ENCODE results near the gene DEFB131A.
"Not testable (repeated sequence)": the region's sequence is repeated elsewhere in the genome, so short reads cannot be mapped to it uniquely, and the experiment has no call there.

The DEFB131A gene, protein sequence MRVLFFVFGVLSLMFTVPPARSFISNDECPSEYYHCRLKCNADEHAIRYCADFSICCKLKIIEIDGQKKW

DNA sequence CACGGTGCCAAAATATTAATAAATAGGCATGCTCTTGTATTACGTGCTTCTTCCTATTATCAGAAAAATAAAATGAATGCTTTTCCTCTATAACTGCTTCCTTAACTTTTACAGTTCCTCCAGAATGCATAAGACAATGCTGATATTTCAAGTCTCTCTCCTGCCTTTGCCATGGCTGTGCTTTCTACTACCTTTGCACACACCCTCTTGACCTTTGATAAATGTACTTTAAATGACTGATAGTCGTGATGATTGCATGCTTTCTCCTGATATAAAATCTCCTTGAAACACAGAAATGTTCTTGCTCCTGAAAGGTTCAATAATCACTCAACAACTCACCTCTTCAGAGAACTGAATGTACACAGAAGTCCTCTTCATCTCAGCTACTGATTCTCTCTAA is at the start of gene DEFB131A:
TSS of gene DEFB131A (plus strand) at position 301 of the 400 bp plus-strand sequence. CDS start 120 bp downstream, outside the sequence.
- H3K9me3 ChIP-seq (ENCODE audit: control insufficient read depth in 2 of 2, low read length in 2 of 2); H3K9ac ChIP-seq (ENCODE audit: low read depth in 1 of 2, low read length in 2 of 2); H3K27ac ChIP-seq (ENCODE audit: low read depth in 2 of 2, low read length in 2 of 2); H3K4me3 ChIP-seq (ENCODE audit: low read length in 2 of 2); H3K4me1 ChIP-seq (ENCODE audit: control insufficient read depth in 2 of 2, insufficient read depth in 2 of 2, low read length in 2 of 2); H3K36me3 ChIP-seq (ENCODE audit: control insufficient read depth in 2 of 2, insufficient read depth in 2 of 2, low read length in 2 of 2); H3K27me3 ChIP-seq (ENCODE audit: control insufficient read depth in 2 of 2, insufficient read depth in 2 of 2, low read length in 2 of 2): not testable (repeated sequence)

DNA sequence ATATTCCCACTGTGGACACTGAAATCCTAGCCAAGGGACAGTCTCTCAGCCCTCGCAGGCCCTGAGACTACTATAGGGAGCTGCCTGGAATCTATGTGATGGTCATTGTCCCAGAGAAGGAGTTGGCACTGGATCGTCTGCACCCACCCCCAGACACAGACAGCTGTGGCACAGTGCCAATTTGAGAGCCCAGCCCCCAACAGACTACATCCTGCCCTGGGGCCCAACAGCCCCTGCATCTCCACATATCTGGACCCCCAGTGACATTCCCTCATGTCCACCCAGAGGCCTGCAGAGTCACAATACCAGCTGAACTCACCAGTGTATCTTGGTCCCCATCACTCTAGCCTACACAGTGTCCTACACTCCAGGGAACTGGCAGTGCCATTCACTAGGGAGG is 38.4 kb upstream of the DEFB131A start:
- H3K27me3 ChIP-seq (ENCODE audit: control insufficient read depth in 2 of 2, insufficient read depth in 2 of 2, low read length in 2 of 2); H3K4me3 ChIP-seq (ENCODE audit: low read length in 2 of 2); H3K27ac ChIP-seq (ENCODE audit: low read depth in 2 of 2, low read length in 2 of 2); H3K4me1 ChIP-seq (ENCODE audit: control insufficient read depth in 2 of 2, insufficient read depth in 2 of 2, low read length in 2 of 2); H3K9me3 ChIP-seq (ENCODE audit: control insufficient read depth in 2 of 2, low read length in 2 of 2); H3K36me3 ChIP-seq (ENCODE audit: control insufficient read depth in 2 of 2, insufficient read depth in 2 of 2, low read length in 2 of 2); H3K9ac ChIP-seq (ENCODE audit: low read depth in 1 of 2, low read length in 2 of 2): not testable (repeated sequence)

DNA sequence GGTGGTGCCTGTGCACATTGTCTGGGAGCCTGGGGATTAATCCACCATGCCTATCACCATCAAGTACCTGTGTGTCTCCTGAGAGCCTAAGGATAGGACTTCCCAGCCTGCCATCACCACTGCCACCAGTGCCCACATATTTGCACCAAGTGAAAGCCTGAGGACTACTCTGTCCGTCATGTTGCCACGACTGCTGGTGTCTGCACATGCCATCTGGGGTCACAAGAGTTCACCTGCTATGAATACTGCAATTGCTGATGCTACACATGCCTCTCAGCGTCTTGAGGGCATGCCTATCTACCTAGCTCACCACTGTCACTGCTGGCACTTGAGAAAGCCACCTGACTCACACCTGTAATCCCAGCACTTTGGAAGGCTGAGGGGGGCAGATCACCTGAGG is 37.7 kb upstream of the DEFB131A start:
- H3K4me3 ChIP-seq (ENCODE audit: low read length in 2 of 2); H3K27ac ChIP-seq (ENCODE audit: low read depth in 2 of 2, low read length in 2 of 2); H3K9me3 ChIP-seq (ENCODE audit: control insufficient read depth in 2 of 2, low read length in 2 of 2); H3K4me1 ChIP-seq (ENCODE audit: control insufficient read depth in 2 of 2, insufficient read depth in 2 of 2, low read length in 2 of 2); H3K36me3 ChIP-seq (ENCODE audit: control insufficient read depth in 2 of 2, insufficient read depth in 2 of 2, low read length in 2 of 2); H3K9ac ChIP-seq (ENCODE audit: low read depth in 1 of 2, low read length in 2 of 2); H3K27me3 ChIP-seq (ENCODE audit: control insufficient read depth in 2 of 2, insufficient read depth in 2 of 2, low read length in 2 of 2): not testable (repeated sequence)

DNA sequence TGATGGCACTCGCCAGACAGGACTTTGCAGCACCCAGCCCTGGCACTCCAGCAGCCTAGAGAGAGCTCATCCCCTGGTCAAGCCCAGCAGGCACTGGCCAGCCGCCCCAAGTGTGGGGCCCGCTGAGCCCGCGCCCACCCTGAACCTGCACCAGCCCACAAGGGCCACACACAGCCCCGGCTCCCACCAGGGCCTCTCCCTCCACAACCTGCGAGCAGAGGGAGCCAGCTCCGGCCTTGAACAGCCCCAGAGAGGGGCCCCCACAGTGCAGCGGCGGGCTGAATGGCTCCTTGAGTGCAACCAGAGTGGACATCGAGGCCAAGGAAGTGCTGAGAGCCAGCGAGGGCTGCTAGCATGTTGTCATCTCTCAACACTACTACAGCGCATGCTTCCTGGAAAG is 34.4 kb upstream of the DEFB131A start:
- H3K27ac ChIP-seq (ENCODE audit: low read depth in 2 of 2, low read length in 2 of 2): no peak overlapping the region
- H3K9me3 ChIP-seq (ENCODE audit: control insufficient read depth in 2 of 2, low read length in 2 of 2): no peaks in the 10 kb centered on the region
- H3K27me3 ChIP-seq (ENCODE audit: control insufficient read depth in 2 of 2, insufficient read depth in 2 of 2, low read length in 2 of 2): no peaks in the 10 kb centered on the region
- H3K4me3 ChIP-seq (ENCODE audit: low read length in 2 of 2): no peak overlapping the region
- H3K4me1 ChIP-seq (ENCODE audit: control insufficient read depth in 2 of 2, insufficient read depth in 2 of 2, low read length in 2 of 2): no peaks in the 10 kb centered on the region
- H3K36me3 ChIP-seq (ENCODE audit: control insufficient read depth in 2 of 2, insufficient read depth in 2 of 2, low read length in 2 of 2): no peaks in the 10 kb centered on the region
- H3K9ac ChIP-seq (ENCODE audit: low read depth in 1 of 2, low read length in 2 of 2): no peak overlapping the region

DNA sequence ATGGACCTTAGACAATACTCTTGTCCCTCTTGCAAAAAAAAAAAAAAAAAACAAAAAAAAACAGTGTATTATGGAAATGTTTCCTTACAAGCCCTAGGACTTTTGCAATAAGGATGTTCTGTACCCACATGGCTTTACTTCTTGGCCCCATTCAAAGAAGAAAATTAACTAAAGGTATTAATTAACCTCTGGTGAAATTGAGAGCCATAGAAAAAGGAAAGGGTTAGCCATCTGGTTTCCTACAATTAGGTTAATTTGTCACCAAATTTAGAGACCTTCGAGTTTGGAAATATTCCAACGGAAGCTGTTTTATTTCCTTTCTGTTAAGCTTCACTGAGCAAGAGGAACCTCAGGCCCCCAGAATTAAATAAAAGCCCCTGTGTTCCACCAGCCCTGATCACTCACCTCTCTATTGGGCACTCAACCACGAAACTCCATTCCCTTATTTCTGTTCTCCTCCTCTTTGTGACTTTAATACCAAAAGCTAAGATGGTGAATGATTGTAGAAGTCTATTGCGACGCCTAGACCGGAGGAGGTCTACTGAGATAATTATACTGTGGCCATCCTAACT is 22.2 kb upstream of the DEFB131A start:
- H3K27ac ChIP-seq (ENCODE audit: low read depth in 2 of 2, low read length in 2 of 2); H3K27me3 ChIP-seq (ENCODE audit: control insufficient read depth in 2 of 2, insufficient read depth in 2 of 2, low read length in 2 of 2); H3K4me1 ChIP-seq (ENCODE audit: control insufficient read depth in 2 of 2, insufficient read depth in 2 of 2, low read length in 2 of 2); H3K9me3 ChIP-seq (ENCODE audit: control insufficient read depth in 2 of 2, low read length in 2 of 2); H3K9ac ChIP-seq (ENCODE audit: low read depth in 1 of 2, low read length in 2 of 2); H3K4me3 ChIP-seq (ENCODE audit: low read length in 2 of 2); H3K36me3 ChIP-seq (ENCODE audit: control insufficient read depth in 2 of 2, insufficient read depth in 2 of 2, low read length in 2 of 2): not testable (repeated sequence)

DNA sequence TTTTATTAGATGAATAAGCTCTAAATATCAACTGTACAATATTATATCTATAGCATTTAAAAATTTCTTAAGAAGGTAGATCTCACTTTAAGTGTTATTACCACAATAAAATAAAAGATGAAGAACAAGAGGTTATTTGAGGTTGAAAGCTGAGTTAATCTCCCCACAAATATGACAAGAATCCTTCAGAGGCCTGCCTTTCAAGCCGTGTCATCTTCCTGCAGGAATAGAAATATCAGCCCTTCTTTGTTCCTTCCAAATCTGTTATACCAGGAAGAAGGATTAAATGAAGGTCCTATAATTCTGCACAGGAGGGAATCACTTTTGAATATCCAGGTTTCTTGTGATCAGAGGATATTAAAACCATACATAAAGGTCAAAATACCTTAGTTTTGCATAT is 18.3 kb upstream of the DEFB131A start:
- not testable (repeated sequence) for H3K9me3 ChIP-seq (ENCODE audit: control insufficient read depth in 2 of 2, low read length in 2 of 2); H3K4me3 ChIP-seq (ENCODE audit: low read length in 2 of 2); H3K27ac ChIP-seq (ENCODE audit: low read depth in 2 of 2, low read length in 2 of 2); H3K36me3 ChIP-seq (ENCODE audit: control insufficient read depth in 2 of 2, insufficient read depth in 2 of 2, low read length in 2 of 2); H3K9ac ChIP-seq (ENCODE audit: low read depth in 1 of 2, low read length in 2 of 2); H3K27me3 ChIP-seq (ENCODE audit: control insufficient read depth in 2 of 2, insufficient read depth in 2 of 2, low read length in 2 of 2); H3K4me1 ChIP-seq (ENCODE audit: control insufficient read depth in 2 of 2, insufficient read depth in 2 of 2, low read length in 2 of 2)

DNA sequence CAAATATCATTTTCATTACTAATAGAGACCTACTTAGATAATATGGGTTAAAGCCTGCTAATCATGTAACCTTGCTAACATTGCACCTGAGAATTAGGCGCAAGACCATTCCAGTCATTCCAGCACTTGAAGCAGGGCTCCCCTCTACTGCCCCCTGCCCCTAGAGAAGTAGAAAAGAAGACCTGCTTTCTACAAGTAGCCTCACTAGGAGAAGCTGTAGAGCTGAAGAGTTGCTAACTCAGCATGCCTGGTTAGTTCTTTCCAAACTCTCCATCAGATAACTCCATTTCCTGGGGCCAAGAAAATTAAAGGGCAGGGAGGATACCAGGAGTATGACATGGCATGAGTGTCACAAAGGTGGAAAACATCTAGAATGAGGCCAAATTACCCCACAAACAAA is 14.2 kb upstream of the DEFB131A start:
- not testable (repeated sequence) for H3K27me3 ChIP-seq (ENCODE audit: control insufficient read depth in 2 of 2, insufficient read depth in 2 of 2, low read length in 2 of 2); H3K36me3 ChIP-seq (ENCODE audit: control insufficient read depth in 2 of 2, insufficient read depth in 2 of 2, low read length in 2 of 2); H3K27ac ChIP-seq (ENCODE audit: low read depth in 2 of 2, low read length in 2 of 2); H3K9me3 ChIP-seq (ENCODE audit: control insufficient read depth in 2 of 2, low read length in 2 of 2); H3K9ac ChIP-seq (ENCODE audit: low read depth in 1 of 2, low read length in 2 of 2); H3K4me1 ChIP-seq (ENCODE audit: control insufficient read depth in 2 of 2, insufficient read depth in 2 of 2, low read length in 2 of 2); H3K4me3 ChIP-seq (ENCODE audit: low read length in 2 of 2)

DNA sequence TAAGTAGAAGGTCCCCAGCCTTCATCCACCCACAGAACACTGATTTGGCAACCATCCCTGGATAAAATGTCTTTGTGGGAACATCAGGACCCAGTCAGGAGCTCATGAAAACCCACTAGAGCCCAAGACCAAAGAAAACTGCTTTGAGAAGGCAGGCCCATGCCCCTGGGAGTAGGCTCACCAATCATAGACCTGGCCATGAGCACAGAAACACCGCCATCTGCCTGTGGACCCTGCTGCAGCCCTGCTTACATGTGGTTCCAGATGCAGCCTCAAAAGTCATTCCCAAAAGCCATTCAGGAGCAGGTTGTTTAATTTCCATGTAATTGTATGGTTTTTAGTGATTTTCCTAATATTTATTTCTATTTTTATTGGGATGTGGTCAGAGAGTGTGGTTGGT is 10.9 kb upstream of the DEFB131A start:
- H3K4me1 ChIP-seq (ENCODE audit: control insufficient read depth in 2 of 2, insufficient read depth in 2 of 2, low read length in 2 of 2); H3K36me3 ChIP-seq (ENCODE audit: control insufficient read depth in 2 of 2, insufficient read depth in 2 of 2, low read length in 2 of 2); H3K9me3 ChIP-seq (ENCODE audit: control insufficient read depth in 2 of 2, low read length in 2 of 2); H3K27me3 ChIP-seq (ENCODE audit: control insufficient read depth in 2 of 2, insufficient read depth in 2 of 2, low read length in 2 of 2); H3K9ac ChIP-seq (ENCODE audit: low read depth in 1 of 2, low read length in 2 of 2); H3K27ac ChIP-seq (ENCODE audit: low read depth in 2 of 2, low read length in 2 of 2); H3K4me3 ChIP-seq (ENCODE audit: low read length in 2 of 2): not testable (repeated sequence)

DNA sequence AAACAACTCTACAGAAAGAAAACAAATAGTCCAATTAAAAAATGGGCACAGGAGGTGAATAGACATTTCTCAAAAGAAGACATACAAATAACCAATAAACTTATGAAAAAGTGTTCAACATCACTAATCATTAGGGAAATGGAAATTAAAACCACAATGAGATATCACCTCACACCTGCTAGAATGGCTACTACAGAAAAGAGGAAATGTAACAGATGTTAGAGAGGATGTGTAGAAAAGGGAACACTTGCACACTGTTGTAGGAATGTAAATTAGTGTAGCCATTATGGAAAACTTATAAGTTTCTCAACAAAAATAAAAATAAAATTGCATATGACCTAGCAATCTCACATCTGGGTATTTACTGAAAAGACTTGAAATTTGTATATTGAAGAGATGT is 7.5 kb upstream of the DEFB131A start:
- not testable (repeated sequence) for H3K36me3 ChIP-seq (ENCODE audit: control insufficient read depth in 2 of 2, insufficient read depth in 2 of 2, low read length in 2 of 2); H3K4me1 ChIP-seq (ENCODE audit: control insufficient read depth in 2 of 2, insufficient read depth in 2 of 2, low read length in 2 of 2); H3K27me3 ChIP-seq (ENCODE audit: control insufficient read depth in 2 of 2, insufficient read depth in 2 of 2, low read length in 2 of 2); H3K4me3 ChIP-seq (ENCODE audit: low read length in 2 of 2); H3K9me3 ChIP-seq (ENCODE audit: control insufficient read depth in 2 of 2, low read length in 2 of 2); H3K27ac ChIP-seq (ENCODE audit: low read depth in 2 of 2, low read length in 2 of 2); H3K9ac ChIP-seq (ENCODE audit: low read depth in 1 of 2, low read length in 2 of 2)

DNA sequence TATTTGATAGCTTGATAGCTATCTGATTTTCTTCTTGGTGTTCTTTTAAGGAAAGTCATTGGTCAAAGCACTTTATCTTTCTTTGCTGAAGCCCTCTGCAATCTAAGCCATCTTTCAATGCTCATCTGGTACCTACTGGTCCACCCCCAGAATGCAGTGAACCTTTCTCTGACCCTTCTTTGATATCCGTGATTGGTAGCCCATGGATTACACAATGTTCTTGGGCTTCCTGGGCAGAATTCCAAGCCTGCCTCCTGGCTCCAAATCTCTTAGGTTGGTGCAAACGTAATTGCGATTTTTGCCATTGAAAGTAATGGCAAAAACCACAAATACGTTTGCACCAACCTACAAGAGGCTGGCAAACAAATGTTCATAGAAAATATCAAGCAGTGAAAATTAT is 1.9 kb upstream of the DEFB131A start:
- H3K27ac ChIP-seq (ENCODE audit: low read depth in 2 of 2, low read length in 2 of 2); H3K4me1 ChIP-seq (ENCODE audit: control insufficient read depth in 2 of 2, insufficient read depth in 2 of 2, low read length in 2 of 2); H3K36me3 ChIP-seq (ENCODE audit: control insufficient read depth in 2 of 2, insufficient read depth in 2 of 2, low read length in 2 of 2); H3K27me3 ChIP-seq (ENCODE audit: control insufficient read depth in 2 of 2, insufficient read depth in 2 of 2, low read length in 2 of 2); H3K4me3 ChIP-seq (ENCODE audit: low read length in 2 of 2); H3K9me3 ChIP-seq (ENCODE audit: control insufficient read depth in 2 of 2, low read length in 2 of 2); H3K9ac ChIP-seq (ENCODE audit: low read depth in 1 of 2, low read length in 2 of 2): not testable (repeated sequence)

DNA sequence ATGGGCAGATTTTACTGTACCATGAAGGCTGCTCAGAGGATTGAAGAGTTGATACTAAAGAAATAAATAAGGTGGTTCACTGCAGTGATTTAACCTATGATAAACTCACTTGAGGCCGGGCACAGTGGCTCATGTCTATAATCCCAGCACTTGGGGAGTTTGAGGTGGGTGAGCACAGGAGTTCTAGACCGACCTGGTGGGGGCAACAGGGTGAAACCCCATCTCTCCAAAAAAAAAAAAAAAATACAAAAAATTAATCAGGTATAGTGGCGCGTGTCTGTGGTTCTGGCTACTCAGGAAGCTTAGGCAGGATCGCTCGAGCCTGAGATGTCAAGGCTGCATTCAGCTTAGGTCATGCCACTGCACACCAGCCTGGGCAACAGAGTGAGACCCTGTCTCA is 467 bp downstream of the DEFB131A start:
- not testable (repeated sequence) for H3K4me1 ChIP-seq (ENCODE audit: control insufficient read depth in 2 of 2, insufficient read depth in 2 of 2, low read length in 2 of 2); H3K27ac ChIP-seq (ENCODE audit: low read depth in 2 of 2, low read length in 2 of 2); H3K4me3 ChIP-seq (ENCODE audit: low read length in 2 of 2)

More for the DNA sequence above, 467 bp downstream of the DEFB131A start:
- not testable (repeated sequence) for H3K36me3 ChIP-seq (ENCODE audit: control insufficient read depth in 2 of 2, insufficient read depth in 2 of 2, low read length in 2 of 2); H3K9me3 ChIP-seq (ENCODE audit: control insufficient read depth in 2 of 2, low read length in 2 of 2); H3K27me3 ChIP-seq (ENCODE audit: control insufficient read depth in 2 of 2, insufficient read depth in 2 of 2, low read length in 2 of 2); H3K9ac ChIP-seq (ENCODE audit: low read depth in 1 of 2, low read length in 2 of 2)

Measured in mucosa of rectum (tissue), 2 donors.